Measurements from ENCODE around the gene RGN.

DNA sequence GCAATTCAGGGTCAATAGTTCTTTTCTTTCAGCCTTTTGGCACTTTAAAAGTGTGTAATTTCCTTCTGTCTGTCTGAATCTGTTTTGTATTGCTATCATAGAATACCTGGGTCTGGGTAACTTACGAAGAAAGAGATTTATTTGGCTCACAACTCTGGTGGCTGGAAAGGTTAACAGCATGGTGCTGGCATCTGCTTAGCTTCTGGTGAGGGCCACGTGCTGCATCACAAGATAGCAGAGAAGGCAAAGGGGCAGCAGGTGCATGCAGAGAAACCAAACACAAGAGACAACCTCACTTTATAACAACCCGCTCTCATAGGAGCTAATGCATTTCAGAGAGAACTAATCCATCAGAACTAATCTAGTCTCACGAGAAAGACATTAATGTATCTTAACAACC, 18.8 kb downstream of the RGN start:
- no peak for TF ChIP-seq POLR2A (IDR thresholded peaks at IDR 0.05; ENCODE audit: low read depth, low read length)
- TF ChIP-seq POLR2AphosphoS5 (IDR thresholded peaks at IDR 0.05; ENCODE audit: low read depth, low read length): no peak
- no peak for TF ChIP-seq POU2F2 (IDR thresholded peaks at IDR 0.05; ENCODE audit: low read depth, low read length)
- no peak for TF ChIP-seq PAX5 (IDR thresholded peaks at IDR 0.05; ENCODE audit: insufficient read depth, low read length, severe bottlenecking)
